ENCODE results near the gene RNGTT.

RNGTT gene

GRCh38 chr6:88616380-88616779 lies 347.0 kb downstream of the RNGTT start:
- FAIRE-seq (no peak), DNase-seq (ENCODE audit: insufficient read length, low spot score) (no peak)
- no peak for TF ChIP-seq POLR2A (IDR thresholded peaks at IDR 0.05; ENCODE audit: low read depth, low read length)

- no peak for TF ChIP-seq POLR2A (IDR thresholded peaks at IDR 0.05; ENCODE audit: low read depth, low read length)
- FAIRE-seq (no peak), DNase-seq (ENCODE audit: insufficient read length, low spot score) (no peak)
Measured at GRCh38 chr6:88614316-88614877, 349.0 kb downstream of the RNGTT start.

- no peak for TF ChIP-seq POLR2A (IDR thresholded peaks at IDR 0.05; ENCODE audit: low read depth, low read length)
- DNase-seq (ENCODE audit: insufficient read length, low spot score) = no peak
- no peak for FAIRE-seq
Measured at GRCh38 chr6:88612631-88613030, 350.8 kb downstream of the RNGTT start.

GRCh38 chr6:88611721-88612120 lies 351.7 kb downstream of the RNGTT start:
- no peak for FAIRE-seq
- DNase-seq (ENCODE audit: insufficient read length, low spot score) = no peak
- TF ChIP-seq POLR2A (IDR thresholded peaks at IDR 0.05; ENCODE audit: low read depth, low read length) = no peak

GRCh38 chr6:88609983-88610382 lies 353.4 kb downstream of the RNGTT start:
- DNase-seq (ENCODE audit: insufficient read length, low spot score) = no peak
- no peak for FAIRE-seq
- no peak for TF ChIP-seq POLR2A (IDR thresholded peaks at IDR 0.05; ENCODE audit: low read depth, low read length)

- no peak for FAIRE-seq
- TF ChIP-seq POLR2A (IDR thresholded peaks at IDR 0.05; ENCODE audit: low read depth, low read length) = no peak
- DNase-seq (ENCODE audit: insufficient read length, low spot score) = no peak
Measured at GRCh38 chr6:88605271-88605670, 358.1 kb downstream of the RNGTT start.

GRCh38 chr6:88599571-88599970 lies 363.8 kb downstream of the RNGTT start:
- FAIRE-seq = no peak
- no peak for TF ChIP-seq POLR2A (IDR thresholded peaks at IDR 0.05; ENCODE audit: low read depth, low read length)
- no peak for DNase-seq (ENCODE audit: insufficient read length, low spot score)

GRCh38 chr6:88596801-88597200 lies 366.6 kb downstream of the RNGTT start:
- no peak for TF ChIP-seq POLR2A (IDR thresholded peaks at IDR 0.05; ENCODE audit: low read depth, low read length)
- FAIRE-seq = no peak

GRCh38 chr6:88588938-88589337 lies 374.5 kb downstream of the RNGTT start:
- no peak for FAIRE-seq
- no peak for DNase-seq (ENCODE audit: insufficient read length, low spot score)
- no peak for TF ChIP-seq POLR2A (IDR thresholded peaks at IDR 0.05; ENCODE audit: low read depth, low read length)

More at GRCh38 chr6:88596801-88597200, 366.6 kb downstream of the RNGTT start:
- no peak for DNase-seq (ENCODE audit: insufficient read length, low spot score)

GRCh38 chr6:88587150-88587520 lies 376.3 kb downstream of the RNGTT start:
- TF ChIP-seq POLR2A (IDR thresholded peaks at IDR 0.05; ENCODE audit: low read depth, low read length) = no peak
- DNase-seq (ENCODE audit: insufficient read length, low spot score) = no peak
- no peak for FAIRE-seq

GRCh38 chr6:88586371-88587149 lies 376.9 kb downstream of the RNGTT start:
- DNase-seq (ENCODE audit: insufficient read length, low spot score) (no peak), FAIRE-seq (no peak)
- no peak for TF ChIP-seq POLR2A (IDR thresholded peaks at IDR 0.05; ENCODE audit: low read depth, low read length)

GRCh38 chr6:88585276-88585692 lies 378.1 kb downstream of the RNGTT start:
- DNase-seq (ENCODE audit: insufficient read length, low spot score) = no peak
- no peak for TF ChIP-seq POLR2A (IDR thresholded peaks at IDR 0.05; ENCODE audit: low read depth, low read length)
- FAIRE-seq = no peak

GRCh38 chr6:88584581-88585275 lies 378.7 kb downstream of the RNGTT start:
- DNase-seq (ENCODE audit: insufficient read length, low spot score) (no peak), FAIRE-seq (no peak)
- no peak for TF ChIP-seq POLR2A (IDR thresholded peaks at IDR 0.05; ENCODE audit: low read depth, low read length)

- no peak for FAIRE-seq
- no peak for DNase-seq (ENCODE audit: insufficient read length, low spot score)
- TF ChIP-seq POLR2A (IDR thresholded peaks at IDR 0.05; ENCODE audit: low read depth, low read length) = no peak
Measured at GRCh38 chr6:88577461-88577860, 386.0 kb downstream of the RNGTT start.

- no peak for TF ChIP-seq POLR2A (IDR thresholded peaks at IDR 0.05; ENCODE audit: low read depth, low read length)
- no peak for DNase-seq (ENCODE audit: insufficient read length, low spot score)
- FAIRE-seq = no peak
Measured at GRCh38 chr6:88575536-88575935, 387.9 kb downstream of the RNGTT start.

Data from H54 (cell line).